Karpas-422 (cell line): ENCODE results near the gene NTRK3. TPM values are rescaled to one million over a fixed set of nuclear protein-coding genes. Genes with fewer than 3 reads are reported as not detected.

Source experiments
- DNase-seq: peaks from one replicate; pipeline ENCODE4 v3.0.0-alpha.2; 2015
- H2AFZ ChIP-seq: fragments of 200-600 bp; sonication (generic); 2 replicates; pipeline ENCODE4 v1.6.1; 2014; ENCODE audit warnings: antibody characterized with exemption, low read length, mixed read lengths
- H3K27ac ChIP-seq: fragments of 200-600 bp; sonication (generic); 2 replicates; pipeline ENCODE4 v1.5.1; 2014; ENCODE audit warnings: mild to moderate bottlenecking, low read length, moderate library complexity
- H3K27me3 ChIP-seq: fragments of 200-600 bp; sonication (generic); 2 replicates; pipeline ENCODE4 v1.6.1; 2014; ENCODE audit warnings: low read length, mixed read lengths
- H3K36me3 ChIP-seq: fragments of 200-600 bp; sonication (generic); 2 replicates; pipeline ENCODE4 v1.6.1; 2014; ENCODE audit warnings: low read length, mixed read lengths; ENCODE audit not compliant: insufficient read depth
- H3K4me1 ChIP-seq: fragments of 200-600 bp; sonication (generic); 2 replicates; pipeline ENCODE4 v1.6.1; 2014; ENCODE audit warnings: mild to moderate bottlenecking, low read length, mixed read lengths
- H3K4me2 ChIP-seq: fragments of 200-600 bp; sonication (generic); 2 replicates; pipeline ENCODE4 v1.6.1; 2014; ENCODE audit warnings: low read length, low read depth, mild to moderate bottlenecking; ENCODE audit not compliant: poor library complexity, severe bottlenecking
- H3K4me3 ChIP-seq: fragments of 200-600 bp; sonication (generic); 2 replicates; pipeline ENCODE4 v1.5.1; 2014; ENCODE audit warnings: mild to moderate bottlenecking, antibody characterized with exemption, low read length, mixed read lengths
- H3K79me2 ChIP-seq: fragments of 200-600 bp; sonication (generic); 2 replicates; pipeline ENCODE4 v1.6.1; 2014; ENCODE audit warnings: mild to moderate bottlenecking, low read length, mixed read lengths
- H3K9ac ChIP-seq: fragments of 200-600 bp; sonication (generic); 2 replicates; pipeline ENCODE4 v1.6.0; 2014; ENCODE audit warnings: low read length
- H3K9me2 ChIP-seq: fragments of 200-600 bp; sonication (generic), shearing (Covaris generic); replicated peaks from 2 replicates; pipeline ENCODE4 v1.6.0; 2014; ENCODE audit warnings: mild to moderate bottlenecking, low read length, moderate library complexity; ENCODE audit not compliant: insufficient read depth
- H3K9me3 ChIP-seq: fragments of 300-700, 200-600 bp; sonication (generic); 2 replicates; pipeline ENCODE4 v1.6.1; 2014; ENCODE audit warnings: low read length, mixed read lengths
- H4K20me1 ChIP-seq: fragments of 200-600 bp; sonication (generic); 2 replicates; pipeline ENCODE4 v1.6.1; 2014; ENCODE audit warnings: mild to moderate bottlenecking, antibody characterized with exemption, low read length, low read depth; ENCODE audit not compliant: insufficient read depth
- total RNA-seq: library from RNA; depleted of rRNA; stranded (reverse); fragments of >200 nt; shearing (Covaris generic); gene quantifications from 2 replicates; pipeline ENCODE4 v1.2.3, GENCODE V29; 2014; ENCODE audit warnings: low replicate concordance

Gene NTRK3
- total RNA-seq, 1 experiment from 2014 or later: 0.11 TPM

DNA sequence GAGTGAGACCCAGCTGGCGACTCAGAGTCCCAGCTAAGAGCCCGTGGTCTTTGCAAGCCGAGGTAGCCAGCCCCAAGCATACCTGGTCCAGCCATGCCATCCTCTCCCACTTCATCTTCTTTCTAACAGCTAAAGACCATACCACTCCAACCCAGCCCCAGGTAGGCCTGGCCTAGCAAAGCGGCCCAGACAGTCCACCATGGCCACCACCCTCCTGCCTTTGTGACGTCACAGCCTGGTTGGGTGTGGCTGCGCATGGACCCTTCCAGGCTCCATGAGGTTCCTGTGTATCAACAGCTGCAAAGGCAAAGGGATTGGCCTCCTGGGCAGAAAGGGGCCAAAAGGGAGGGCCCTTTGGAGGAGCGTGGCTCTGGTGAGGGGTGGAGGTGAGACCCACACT is 4.1 kb downstream of the NTRK3 start:
- no peak overlapping the region for H3K4me2 ChIP-seq
- no peak for DNase-seq
- H3K9ac ChIP-seq: no peak overlapping the region
- H2AFZ ChIP-seq: no peak overlapping the region
- H3K4me3 ChIP-seq: no peak overlapping the region
- no peak overlapping the region for H3K27ac ChIP-seq
- H3K36me3 ChIP-seq: no peaks in the 10 kb centered on the region
- no peaks in the 10 kb centered on the region for H3K4me1 ChIP-seq
- H3K79me2 ChIP-seq: no peaks in the 10 kb centered on the region
- H4K20me1 ChIP-seq: no peaks in the 10 kb centered on the region
- H3K9me2 ChIP-seq: no peaks in the 10 kb centered on the region
- H3K27me3 ChIP-seq: no peaks in the 10 kb centered on the region
- H3K9me3 ChIP-seq: no peaks in the 10 kb centered on the region

DNA sequence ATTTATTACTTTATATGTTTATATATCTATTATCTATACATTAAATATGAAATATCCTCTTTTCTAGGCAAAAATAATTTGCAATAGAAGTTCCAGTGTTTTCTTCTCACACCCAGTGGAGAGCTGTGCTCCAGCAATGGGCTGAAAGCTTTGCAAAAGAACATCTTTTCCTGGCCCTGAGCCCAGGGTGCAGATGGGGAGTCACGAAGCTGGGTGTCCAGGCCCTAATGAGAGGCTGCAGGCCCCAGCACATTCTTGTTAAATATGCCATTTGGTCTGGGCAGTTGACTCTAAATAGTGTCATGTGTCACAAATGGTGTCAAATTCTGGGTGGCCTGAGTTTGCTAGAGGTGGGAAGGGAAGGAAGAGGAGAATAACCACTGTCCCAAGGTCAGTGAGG is 5.7 kb downstream of the NTRK3 start:
- no peak overlapping the region for H3K4me3 ChIP-seq
- H3K4me1 ChIP-seq: no peaks in the 10 kb centered on the region
- H3K36me3 ChIP-seq: no peaks in the 10 kb centered on the region
- no peaks in the 10 kb centered on the region for H3K9me2 ChIP-seq
- H3K27ac ChIP-seq: no peak overlapping the region
- no peak overlapping the region for H2AFZ ChIP-seq
- H3K9me3 ChIP-seq: no peaks in the 10 kb centered on the region
- H3K4me2 ChIP-seq: no peak overlapping the region
- no peaks in the 10 kb centered on the region for H3K27me3 ChIP-seq
- H3K9ac ChIP-seq: no peak overlapping the region
- no peaks in the 10 kb centered on the region for H4K20me1 ChIP-seq
- DNase-seq: no peak
- no peaks in the 10 kb centered on the region for H3K79me2 ChIP-seq

GRCh38 chr15:88249220-88249619 is 7.3 kb downstream of the NTRK3 start:
- no peaks in the 10 kb centered on the region for H3K79me2 ChIP-seq
- H3K9me2 ChIP-seq: no peaks in the 10 kb centered on the region
- peak; percentile 56 for DNase-seq
- H3K9ac ChIP-seq: no peak overlapping the region
- H2AFZ ChIP-seq: no peak overlapping the region
- H4K20me1 ChIP-seq: no peaks in the 10 kb centered on the region
- H3K4me3 ChIP-seq: no peak overlapping the region
- no peaks in the 10 kb centered on the region for H3K9me3 ChIP-seq
- H3K4me1 ChIP-seq: no peaks in the 10 kb centered on the region
- no peak overlapping the region for H3K27ac ChIP-seq
- H3K27me3 ChIP-seq: no peaks in the 10 kb centered on the region
- H3K36me3 ChIP-seq: no peaks in the 10 kb centered on the region
- no peak overlapping the region for H3K4me2 ChIP-seq

GRCh38 chr15:88247914-88248313 is 8.6 kb downstream of the NTRK3 start:
- no peak for DNase-seq
- no peaks in the 10 kb centered on the region for H4K20me1 ChIP-seq

GRCh38 chr15:88246666-88247446 is 9.7 kb downstream of the NTRK3 start:
- H3K4me2 ChIP-seq: no peak overlapping the region
- no peaks in the 10 kb centered on the region for H3K79me2 ChIP-seq
- H3K36me3 ChIP-seq: no peaks in the 10 kb centered on the region
- H3K27ac ChIP-seq: no peak overlapping the region
- H2AFZ ChIP-seq: no peak overlapping the region
- DNase-seq: peak; percentile 86
- H3K9ac ChIP-seq: no peak overlapping the region
- no peaks in the 10 kb centered on the region for H3K4me1 ChIP-seq
- H3K9me3 ChIP-seq: no peaks in the 10 kb centered on the region
- H3K9me2 ChIP-seq: no peaks in the 10 kb centered on the region
- no peaks in the 10 kb centered on the region for H4K20me1 ChIP-seq
- H3K4me3 ChIP-seq: no peak overlapping the region
- no peaks in the 10 kb centered on the region for H3K27me3 ChIP-seq

More at GRCh38 chr15:88247914-88248313, 8.6 kb downstream of the NTRK3 start:
- Histone ChIP-seq H3K4me1 (no peaks in the 10 kb centered on the region), H3K4me2 (no peak overlapping the region), H3K27ac (no peak overlapping the region), H3K9me3 (no peaks in the 10 kb centered on the region), H2AFZ (no peak overlapping the region), H3K4me3 (no peak overlapping the region), H3K9ac (no peak overlapping the region), H3K36me3 (no peaks in the 10 kb centered on the region), H3K79me2 (no peaks in the 10 kb centered on the region), H3K9me2 (no peaks in the 10 kb centered on the region), H3K27me3 (no peaks in the 10 kb centered on the region)

GRCh38 chr15:88246081-88246480 is 10.5 kb downstream of the NTRK3 start:
- no peaks in the 10 kb centered on the region for H3K36me3 ChIP-seq
- H3K9me3 ChIP-seq: no peaks in the 10 kb centered on the region
- no peak overlapping the region for H3K4me3 ChIP-seq
- no peak for DNase-seq
- no peaks in the 10 kb centered on the region for H3K79me2 ChIP-seq
- H3K4me2 ChIP-seq: no peak overlapping the region
- H3K27ac ChIP-seq: no peak overlapping the region
- no peak overlapping the region for H2AFZ ChIP-seq
- H3K4me1 ChIP-seq: no peaks in the 10 kb centered on the region
- no peak overlapping the region for H3K9ac ChIP-seq
- no peaks in the 10 kb centered on the region for H4K20me1 ChIP-seq
- H3K27me3 ChIP-seq: no peaks in the 10 kb centered on the region
- H3K9me2 ChIP-seq: no peaks in the 10 kb centered on the region

GRCh38 chr15:88243895-88244787 is 12.4 kb downstream of the NTRK3 start:
- H3K4me3 ChIP-seq: no peak overlapping the region
- no peaks in the 10 kb centered on the region for H3K36me3 ChIP-seq
- no peak overlapping the region for H3K9ac ChIP-seq
- no peaks in the 10 kb centered on the region for H3K27me3 ChIP-seq
- H3K9me2 ChIP-seq: no peaks in the 10 kb centered on the region
- no peak overlapping the region for H3K27ac ChIP-seq
- DNase-seq: peak; percentile 82
- no peaks in the 10 kb centered on the region for H3K9me3 ChIP-seq
- no peaks in the 10 kb centered on the region for H3K79me2 ChIP-seq
- no peak overlapping the region for H2AFZ ChIP-seq
- no peak overlapping the region for H3K4me2 ChIP-seq
- no peaks in the 10 kb centered on the region for H4K20me1 ChIP-seq
- H3K4me1 ChIP-seq: no peaks in the 10 kb centered on the region
